ENCODE data around the gene FADS6.

FADS6 gene, protein sequence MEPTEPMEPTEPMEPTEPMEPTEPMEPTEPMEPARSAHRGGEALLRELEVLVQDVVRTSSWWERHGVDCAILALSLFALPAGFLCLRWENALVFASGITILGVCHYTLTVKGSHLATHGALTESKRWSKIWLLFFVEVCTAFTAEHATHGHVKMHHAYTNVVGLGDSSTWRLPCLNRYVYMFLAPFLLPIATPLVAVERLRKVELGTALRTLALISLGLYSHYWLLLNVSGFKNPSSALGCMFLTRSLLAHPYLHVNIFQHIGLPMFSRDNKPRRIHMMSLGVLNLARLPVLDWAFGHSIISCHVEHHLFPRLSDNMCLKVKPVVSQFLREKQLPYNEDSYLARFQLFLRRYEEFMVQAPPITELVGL

DNA sequence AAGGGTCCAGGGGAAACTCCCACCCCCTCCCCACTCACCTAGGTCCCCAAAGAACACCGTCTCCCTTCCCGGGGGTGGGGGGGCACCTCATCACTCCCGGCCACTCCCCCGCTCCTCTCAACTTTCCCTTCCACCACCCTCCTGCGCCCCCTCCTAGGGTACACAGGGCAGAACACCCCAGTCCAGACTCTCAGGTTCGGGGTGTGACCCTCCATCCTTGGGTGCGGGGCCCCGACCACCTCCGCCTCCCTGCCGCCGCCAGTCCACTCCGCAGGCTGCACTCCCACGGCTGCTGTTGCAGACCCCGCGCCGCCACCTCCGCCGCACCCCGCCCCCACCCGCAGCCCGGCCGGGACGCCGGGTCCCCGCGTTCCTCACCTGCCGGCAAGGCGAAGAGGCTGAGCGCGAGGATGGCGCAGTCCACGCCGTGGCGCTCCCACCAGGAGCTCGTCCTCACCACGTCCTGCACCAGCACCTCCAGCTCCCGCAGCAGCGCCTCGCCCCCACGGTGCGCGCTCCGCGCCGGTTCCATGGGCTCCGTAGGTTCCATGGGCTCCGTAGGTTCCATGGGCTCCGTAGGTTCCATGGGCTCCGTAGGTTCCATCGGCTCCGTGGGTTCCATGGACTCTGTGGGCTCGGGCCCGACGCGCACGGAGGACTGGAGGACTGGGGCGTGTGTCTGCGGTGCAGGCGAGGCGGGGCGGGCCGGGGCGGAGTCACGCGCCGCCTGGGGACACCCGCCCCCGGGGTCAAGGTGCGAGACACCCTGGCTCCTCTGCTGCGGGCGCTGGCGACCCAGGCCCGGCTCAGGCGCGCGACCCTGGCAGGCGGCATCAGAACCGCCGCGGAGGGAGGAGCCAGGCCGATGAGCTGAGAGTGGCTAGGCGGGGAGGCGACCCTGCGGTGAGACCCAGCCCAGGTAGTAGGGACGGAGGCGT lies at the start of gene FADS6:
TSS of gene FADS6 (minus strand) at position 660 of the 938 bp plus-strand sequence. CDS start at position 622, 38 bp downstream.
- peaks cover 69% of the 10 kb centered on the region for H3K27me3 ChIP-seq (ENCODE audit: control insufficient read depth, insufficient read depth, low read length)
- H3K36me3 ChIP-seq (ENCODE audit: control insufficient read depth, insufficient read depth, low read length) = no peaks in the 10 kb centered on the region
- H3K9ac ChIP-seq (ENCODE audit: low read length) = no peak within 1 kb of the TSS

GRCh38 chr17:74941128-74941725 lies 47.8 kb upstream of the FADS6 start:
- H3K27me3 ChIP-seq (ENCODE audit: control insufficient read depth, insufficient read depth, low read length) = peaks cover 35% of the 10 kb centered on the region
- H3K4me3 ChIP-seq (ENCODE audit: low read length) = no peak overlapping the region
- H3K4me1 ChIP-seq (ENCODE audit: control insufficient read depth, insufficient read depth, low read length) = peaks cover 9% of the 10 kb centered on the region
- no peak overlapping the region for H3K9ac ChIP-seq (ENCODE audit: low read length)
- H3K36me3 ChIP-seq (ENCODE audit: control insufficient read depth, insufficient read depth, low read length) = no peaks in the 10 kb centered on the region
- H3K9me3 ChIP-seq (ENCODE audit: control insufficient read depth, low read length) = no peaks in the 10 kb centered on the region

More for the DNA sequence above, at the start of gene FADS6:
- Histone ChIP-seq H3K9me3 (ENCODE audit: control insufficient read depth, low read length) (no peaks in the 10 kb centered on the region), H3K4me1 (ENCODE audit: control insufficient read depth, insufficient read depth, low read length) (peaks cover 5% of the 10 kb centered on the region), H3K4me3 (ENCODE audit: low read length) (no peak within 1 kb of the TSS)

DNA sequence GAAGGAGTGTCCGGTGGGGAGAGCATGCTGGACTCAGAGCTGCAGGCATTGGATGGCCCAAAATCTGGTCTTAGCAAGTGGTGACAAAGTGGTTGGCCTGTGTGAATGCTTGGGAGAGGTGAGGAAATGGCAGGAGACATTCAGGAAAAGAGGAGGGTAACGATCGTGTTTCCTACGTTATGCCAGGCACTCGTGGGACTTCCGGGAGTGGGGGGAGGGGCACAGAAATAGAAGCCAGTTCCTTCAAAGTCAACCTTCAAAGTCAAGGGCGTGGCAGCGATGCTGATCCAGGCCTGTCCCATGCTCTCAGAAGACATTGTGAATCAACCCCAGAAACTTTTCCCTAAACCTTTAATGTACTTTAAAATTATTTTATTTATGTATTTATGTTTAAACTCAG lies 46.1 kb upstream of the FADS6 start:
- Histone ChIP-seq H3K36me3 (ENCODE audit: control insufficient read depth, insufficient read depth, low read length) (no peaks in the 10 kb centered on the region), H3K4me1 (ENCODE audit: control insufficient read depth, insufficient read depth, low read length) (peaks cover 18% of the 10 kb centered on the region), H3K4me3 (ENCODE audit: low read length) (no peak overlapping the region), H3K27me3 (ENCODE audit: control insufficient read depth, insufficient read depth, low read length) (peaks cover 52% of the 10 kb centered on the region), H3K9ac (ENCODE audit: low read length) (no peak overlapping the region), H3K9me3 (ENCODE audit: control insufficient read depth, low read length) (no peaks in the 10 kb centered on the region)

DNA sequence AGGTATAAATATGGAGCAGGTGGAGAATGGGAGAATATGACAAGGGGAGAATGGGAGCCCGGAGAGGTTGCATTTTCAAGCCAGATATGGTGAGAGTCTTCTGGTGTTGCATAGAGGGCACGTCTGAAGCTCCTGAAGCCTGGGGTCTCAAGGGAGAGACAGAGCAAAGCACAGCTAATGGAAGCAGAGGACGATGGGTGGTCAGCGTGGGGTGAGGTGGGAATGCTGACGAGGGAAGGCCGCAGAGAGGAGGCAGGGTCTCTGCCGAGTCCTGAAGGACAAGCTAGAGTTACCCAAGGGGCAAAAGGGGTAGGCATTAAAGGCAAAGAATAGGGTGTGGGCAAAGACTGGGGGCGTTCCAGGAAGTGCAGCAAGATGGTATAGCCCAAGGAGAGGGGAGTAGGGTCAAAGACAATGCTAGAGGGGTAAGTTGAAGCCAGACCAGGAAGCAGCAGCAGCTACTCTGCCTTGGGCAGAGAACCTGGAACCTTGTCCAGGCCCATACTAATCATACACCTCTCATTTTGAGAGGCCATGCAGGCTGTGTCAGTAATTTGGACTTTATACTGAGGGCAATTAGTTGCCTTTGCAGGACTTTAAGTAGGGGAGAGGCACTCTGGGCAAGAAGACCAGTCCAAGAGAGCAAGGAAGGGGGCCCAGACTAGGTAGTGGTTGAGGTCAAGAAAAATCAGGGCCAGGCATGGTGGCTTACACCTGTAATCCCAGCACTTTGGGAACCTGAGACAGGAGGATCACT lies 44.9 kb upstream of the FADS6 start:
- Histone ChIP-seq H3K36me3 (ENCODE audit: control insufficient read depth, insufficient read depth, low read length) (no peaks in the 10 kb centered on the region), H3K4me3 (ENCODE audit: low read length) (no peak overlapping the region), H3K4me1 (ENCODE audit: control insufficient read depth, insufficient read depth, low read length) (peaks cover 18% of the 10 kb centered on the region), H3K9me3 (ENCODE audit: control insufficient read depth, low read length) (no peaks in the 10 kb centered on the region), H3K27me3 (ENCODE audit: control insufficient read depth, insufficient read depth, low read length) (peaks cover 49% of the 10 kb centered on the region), H3K9ac (ENCODE audit: low read length) (no peak overlapping the region)

DNA sequence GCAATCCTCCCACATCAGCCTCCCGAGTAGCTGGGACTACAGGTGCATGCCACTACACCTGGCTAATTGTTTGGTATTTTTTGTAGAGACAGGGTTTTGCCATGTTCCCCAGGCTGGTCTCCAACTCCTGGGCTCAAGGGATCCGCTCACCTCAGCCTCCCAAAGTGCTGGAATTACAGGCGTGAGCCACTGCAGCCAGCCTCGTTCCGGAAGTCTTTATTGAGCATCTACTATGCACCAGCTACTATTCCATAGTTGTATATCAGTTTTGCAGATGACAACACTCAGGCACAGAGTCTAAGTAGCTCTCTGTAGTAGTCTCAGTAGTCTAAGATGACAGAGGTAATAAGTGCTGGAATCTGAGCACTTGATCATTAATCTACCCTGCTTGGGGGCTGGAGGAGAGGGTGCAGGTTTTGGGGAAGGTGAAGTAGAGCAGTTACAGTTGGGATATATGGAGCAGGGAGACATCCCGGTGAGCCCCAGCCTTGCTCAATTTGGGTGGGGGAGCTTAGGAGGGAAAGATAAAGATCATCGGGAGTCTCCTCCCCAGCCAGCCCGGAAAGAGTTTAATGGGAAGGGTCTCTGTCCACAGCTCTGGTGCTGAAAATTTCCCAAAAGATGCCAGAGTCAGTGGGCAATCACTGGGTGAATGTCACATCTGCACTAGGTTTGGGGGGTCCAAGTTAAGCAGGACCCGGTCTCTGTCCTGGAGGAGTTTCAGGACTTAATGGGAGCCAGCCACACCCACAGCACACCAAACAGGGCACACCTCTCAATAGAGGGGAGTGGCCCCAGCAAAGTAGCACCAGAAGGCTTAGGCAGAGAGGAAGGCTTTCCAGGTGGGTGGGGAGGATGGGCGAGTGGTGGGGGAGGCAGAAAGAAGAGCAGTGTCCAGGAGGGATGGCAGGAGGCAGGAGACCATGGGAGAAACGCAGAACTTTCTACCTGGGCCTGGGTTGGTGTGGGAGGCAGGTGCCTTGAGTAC lies 43.9 kb upstream of the FADS6 start:
- Histone ChIP-seq H3K4me1 (ENCODE audit: control insufficient read depth, insufficient read depth, low read length) (peaks cover 18% of the 10 kb centered on the region), H3K27me3 (ENCODE audit: control insufficient read depth, insufficient read depth, low read length) (peaks cover 54% of the 10 kb centered on the region), H3K9me3 (ENCODE audit: control insufficient read depth, low read length) (no peaks in the 10 kb centered on the region), H3K36me3 (ENCODE audit: control insufficient read depth, insufficient read depth, low read length) (no peaks in the 10 kb centered on the region), H3K4me3 (ENCODE audit: low read length) (no peak overlapping the region), H3K9ac (ENCODE audit: low read length) (no peak overlapping the region)

DNA sequence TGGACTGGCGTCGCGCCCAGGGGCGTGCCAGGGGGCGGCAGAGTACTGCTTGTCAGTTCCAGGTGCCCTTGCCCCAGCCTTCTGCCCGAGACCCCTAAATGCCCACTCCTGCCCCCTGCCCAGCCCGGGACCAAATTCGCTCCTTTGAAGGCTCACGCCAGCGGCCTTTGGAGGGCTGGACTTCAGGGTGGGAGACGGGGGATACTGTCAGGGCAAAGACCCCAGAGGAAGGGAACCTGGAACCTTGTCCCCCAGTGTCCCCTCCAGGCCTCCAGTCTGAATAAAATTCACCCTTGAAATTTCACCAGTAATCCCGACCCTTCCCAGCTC lies 43.0 kb upstream of the FADS6 start:
- Histone ChIP-seq H3K36me3 (ENCODE audit: control insufficient read depth, insufficient read depth, low read length) (no peaks in the 10 kb centered on the region), H3K4me3 (ENCODE audit: low read length) (no peak overlapping the region), H3K9me3 (ENCODE audit: control insufficient read depth, low read length) (no peaks in the 10 kb centered on the region), H3K27me3 (ENCODE audit: control insufficient read depth, insufficient read depth, low read length) (peaks cover 57% of the 10 kb centered on the region), H3K9ac (ENCODE audit: low read length) (no peak overlapping the region), H3K4me1 (ENCODE audit: control insufficient read depth, insufficient read depth, low read length) (peaks cover 18% of the 10 kb centered on the region)

GRCh38 chr17:74935585-74936469 lies 42.4 kb upstream of the FADS6 start, which contains the start of gene OTOP3:
Gene OTOP3, plus strand, starts transcription at chr17:74935898. Its CDS starts 24 bp downstream, at chr17:74935922.
- H3K4me1 ChIP-seq (ENCODE audit: control insufficient read depth, insufficient read depth, low read length) = peaks cover 18% of the 10 kb centered on the region
- no peaks in the 10 kb centered on the region for H3K9me3 ChIP-seq (ENCODE audit: control insufficient read depth, low read length)
- H3K36me3 ChIP-seq (ENCODE audit: control insufficient read depth, insufficient read depth, low read length) = no peaks in the 10 kb centered on the region
- no peak within 1 kb of the TSS for H3K4me3 ChIP-seq (ENCODE audit: low read length)
- H3K9ac ChIP-seq (ENCODE audit: low read length) = no peak within 1 kb of the TSS
- peaks cover 61% of the 10 kb centered on the region for H3K27me3 ChIP-seq (ENCODE audit: control insufficient read depth, insufficient read depth, low read length)

- Histone ChIP-seq H3K36me3 (ENCODE audit: control insufficient read depth, insufficient read depth, low read length) (no peaks in the 10 kb centered on the region), H3K4me3 (ENCODE audit: low read length) (no peak overlapping the region)
These were observed 41.6 kb upstream of the FADS6 start for GRCh38 chr17:74935048-74935447.

DNA sequence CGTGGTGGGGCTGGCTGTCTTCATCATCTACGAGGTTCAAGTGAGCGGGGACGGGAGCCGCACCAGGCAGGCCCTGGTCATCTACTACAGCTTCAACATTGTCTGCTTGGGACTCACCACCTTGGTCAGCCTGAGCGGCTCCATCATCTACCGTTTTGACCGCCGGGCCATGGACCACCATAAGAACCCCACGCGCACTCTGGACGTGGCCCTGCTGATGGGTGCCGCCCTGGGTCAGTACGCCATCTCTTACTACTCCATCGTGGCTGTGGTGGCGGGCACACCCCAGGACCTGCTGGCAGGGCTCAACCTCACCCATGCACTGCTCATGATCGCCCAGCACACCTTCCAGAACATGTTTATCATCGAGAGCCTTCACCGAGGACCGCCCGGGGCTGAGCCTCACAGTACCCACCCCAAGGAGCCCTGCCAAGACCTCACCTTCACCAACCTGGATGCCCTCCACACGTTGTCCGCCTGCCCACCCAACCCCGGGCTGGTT lies 37.2 kb upstream of the FADS6 start:
- no peak overlapping the region for H3K9ac ChIP-seq (ENCODE audit: low read length)

More at GRCh38 chr17:74935048-74935447, 41.6 kb upstream of the FADS6 start:
- Histone ChIP-seq H3K27me3 (ENCODE audit: control insufficient read depth, insufficient read depth, low read length) (peaks cover 61% of the 10 kb centered on the region), H3K9ac (ENCODE audit: low read length) (no peak overlapping the region), H3K9me3 (ENCODE audit: control insufficient read depth, low read length) (no peaks in the 10 kb centered on the region), H3K4me1 (ENCODE audit: control insufficient read depth, insufficient read depth, low read length) (peaks cover 18% of the 10 kb centered on the region)

GRCh38 chr17:74928786-74929185 lies 35.4 kb upstream of the FADS6 start:
- H3K36me3 ChIP-seq (ENCODE audit: control insufficient read depth, insufficient read depth, low read length) = no peaks in the 10 kb centered on the region
- H3K4me1 ChIP-seq (ENCODE audit: control insufficient read depth, insufficient read depth, low read length) = peaks cover 11% of the 10 kb centered on the region
- H3K9ac ChIP-seq (ENCODE audit: low read length) = no peak overlapping the region
- H3K4me3 ChIP-seq (ENCODE audit: low read length) = no peak overlapping the region
- H3K9me3 ChIP-seq (ENCODE audit: control insufficient read depth, low read length) = no peaks in the 10 kb centered on the region
- peaks cover 57% of the 10 kb centered on the region for H3K27me3 ChIP-seq (ENCODE audit: control insufficient read depth, insufficient read depth, low read length)

More for the DNA sequence above, 37.2 kb upstream of the FADS6 start:
- peaks cover 2% of the 10 kb centered on the region for H3K4me1 ChIP-seq (ENCODE audit: control insufficient read depth, insufficient read depth, low read length)
- peaks cover 50% of the 10 kb centered on the region for H3K27me3 ChIP-seq (ENCODE audit: control insufficient read depth, insufficient read depth, low read length)
- H3K36me3 ChIP-seq (ENCODE audit: control insufficient read depth, insufficient read depth, low read length) = no peaks in the 10 kb centered on the region
- no peaks in the 10 kb centered on the region for H3K9me3 ChIP-seq (ENCODE audit: control insufficient read depth, low read length)
- no peak overlapping the region for H3K4me3 ChIP-seq (ENCODE audit: low read length)
